H1 (cell line): ENCODE data around the gene SOX8. TPM values are rescaled to one million over a fixed set of nuclear protein-coding genes. Genes with fewer than 3 reads are reported as not detected.

Source experiments
- CTCF ChIA-PET: fragments of 300-600 bp; sonication (Branson Sonifier 250); formaldehyde crosslinking; loops from one replicate; lab custom pipeline; 2021; ENCODE audit not compliant: partially characterized antibody; lab: Charles Lee
- POLR2A ChIA-PET: fragments of 300-600 bp; sonication (Branson Sonifier 250); formaldehyde crosslinking; loops from one replicate; lab custom pipeline; 2021; ENCODE audit warnings: inconsistent platforms; ENCODE audit not compliant: partially characterized antibody; lab: Charles Lee
- DNase-seq, 2 experiments: peaks; one replicate each; pipeline versions ENCODE4 v3.0.0 to v3.0.0-alpha.2; 2010 to 2022; ENCODE audit warnings: low spot score in 2 of 2, low read depth in 1 of 2, mixed read lengths in 1 of 2
- FAIRE-seq: peaks from 2 replicates; lab custom pipeline; 2011; peaks lifted over from hg19 to GRCh38; lab: Jason Lieb, UNC
- H2AFZ ChIP-seq: 2 replicates; pipeline ENCODE4 v1.8.1; 2012; ENCODE audit warnings: low read length, inconsistent platforms
- H2AK5ac ChIP-seq: 2 replicates; pipeline ENCODE4 v1.6.1; 2013; ENCODE audit warnings: low read depth, low read length
- H2BK120ac ChIP-seq: replicated peaks from 2 replicates; pipeline ENCODE3; 2013; ENCODE audit warnings: low read depth, low read length, inconsistent platforms
- H2BK12ac ChIP-seq: 2 replicates; pipeline ENCODE4 v1.6.1; 2013; ENCODE audit warnings: low read depth, low read length
- H2BK15ac ChIP-seq: 2 replicates; pipeline ENCODE4 v1.6.1; 2013; ENCODE audit warnings: low read length
- H2BK20ac ChIP-seq: 2 replicates; pipeline ENCODE4 v1.6.1; 2013; ENCODE audit warnings: low read length
- H2BK5ac ChIP-seq: 2 replicates; pipeline ENCODE4 v1.6.1; 2013; ENCODE audit warnings: low read depth, low read length
- H3K14ac ChIP-seq: 2 replicates; pipeline ENCODE4 v1.6.1; 2013; ENCODE audit warnings: inconsistent platforms; ENCODE audit not compliant: insufficient read length
- H3K18ac ChIP-seq: 2 replicates; pipeline ENCODE4 v1.6.1; 2013; ENCODE audit warnings: low read length; ENCODE audit errors: extremely low read depth
- H3K23ac ChIP-seq: 2 replicates; pipeline ENCODE4 v1.6.1; 2013; ENCODE audit warnings: inconsistent platforms; ENCODE audit not compliant: insufficient read length
- H3K23me2 ChIP-seq: 2 replicates; pipeline ENCODE4 v1.6.1; 2013; ENCODE audit warnings: low read depth, low read length
- H3K27ac ChIP-seq: 2 replicates; pipeline ENCODE4 v1.6.1; 2011; ENCODE audit warnings: low read depth, low read length, inconsistent platforms
- H3K27me3 ChIP-seq, 4 experiments: replicated peaks in 1 of 4; 1 replicate in 1 of 4; 2 replicates in 3 of 4; pipeline versions ENCODE4 v1.6.1 to v1.8.1; 2011 to 2013; ENCODE audit warnings: low read length in 3 of 4, mild to moderate bottlenecking in 3 of 4, inconsistent platforms in 2 of 4, mixed read lengths in 2 of 4, moderate library complexity in 1 of 4; ENCODE audit not compliant: control insufficient read depth in 3 of 4, insufficient read depth in 3 of 4; ENCODE audit errors: extremely low read depth in 1 of 4
- H3K36me3 ChIP-seq, 4 experiments: 2 replicates each; pipeline versions ENCODE4 v1.6.1 to v1.8.1; 2011 to 2013; ENCODE audit warnings: mild to moderate bottlenecking in 4 of 4, low read length in 3 of 4, moderate library complexity in 2 of 4, control low read depth in 1 of 4, inconsistent platforms in 1 of 4; ENCODE audit not compliant: insufficient read depth in 4 of 4, control insufficient read depth in 2 of 4
- H3K4ac ChIP-seq: replicated peaks from 2 replicates; pipeline ENCODE3; 2013; ENCODE audit warnings: low read length, low read depth, mixed read lengths, inconsistent platforms; ENCODE audit not compliant: insufficient read length
- H3K4me1 ChIP-seq, 4 experiments: replicated peaks in 1 of 4; 1 replicate in 1 of 4; 2 replicates in 3 of 4; pipeline versions ENCODE4 v1.6.1 to v1.8.1; 2011 to 2013; ENCODE audit warnings: low read length in 3 of 4, inconsistent platforms in 2 of 4, mixed read lengths in 1 of 4; ENCODE audit not compliant: insufficient read depth in 4 of 4, control insufficient read depth in 3 of 4
- H3K4me2 ChIP-seq, 2 experiments: 2 replicates each; pipeline versions ENCODE4 v1.6.1 to v1.8.1; 2011 to 2013; ENCODE audit warnings: low read depth in 2 of 2, low read length in 2 of 2, control low read depth in 1 of 2, inconsistent platforms in 1 of 2, mild to moderate bottlenecking in 1 of 2; ENCODE audit not compliant: insufficient read depth in 1 of 2
- H3K4me3 ChIP-seq, 4 experiments: fragments of 200-600, 300-600 bp in 1 of 4; sonication (generic), shearing (Covaris generic), sonication (Bioruptor Twin) in 1 of 4; 2 replicates each; pipeline versions ENCODE4 v1.5.1 to v1.8.1; 2011 to 2016; ENCODE audit warnings: low read length in 4 of 4, low read depth in 3 of 4, control low read depth in 2 of 4, inconsistent platforms in 2 of 4, mild to moderate bottlenecking in 2 of 4, mixed read lengths in 1 of 4, moderate library complexity in 1 of 4; ENCODE audit not compliant: insufficient read depth in 2 of 4; ENCODE audit errors: extremely low read depth in 1 of 4
- H3K56ac ChIP-seq: replicated peaks from 2 replicates; pipeline ENCODE3; 2013; ENCODE audit warnings: low read depth, mild to moderate bottlenecking, mixed read lengths, low read length, inconsistent platforms; ENCODE audit not compliant: insufficient read length
- H3K79me1 ChIP-seq: 2 replicates; pipeline ENCODE4 v1.6.1; 2013; ENCODE audit warnings: low read depth, low read length, control low read depth
- H3K79me2 ChIP-seq, 2 experiments: 2 replicates each; pipeline versions ENCODE4 v1.6.1 to v1.8.1; 2012 to 2013; ENCODE audit warnings: low read length in 2 of 2, mild to moderate bottlenecking in 2 of 2, inconsistent platforms in 1 of 2; ENCODE audit not compliant: insufficient read depth in 2 of 2, control insufficient read depth in 1 of 2
- H3K9ac ChIP-seq, 4 experiments: replicated peaks in 1 of 4; 1 replicate in 1 of 4; 2 replicates in 3 of 4; pipeline versions ENCODE4 v1.6.1 to v1.8.1; 2011 to 2013; ENCODE audit warnings: low read depth in 3 of 4, low read length in 3 of 4, control low read depth in 2 of 4, mild to moderate bottlenecking in 2 of 4, moderate library complexity in 2 of 4, inconsistent platforms in 1 of 4; ENCODE audit errors: extremely low read depth in 1 of 4
- H3K9me3 ChIP-seq, 2 experiments: 2 replicates each; pipeline versions ENCODE4 v1.6.1 to v1.8.1; 2012 to 2013; ENCODE audit warnings: mild to moderate bottlenecking in 2 of 2, moderate library complexity in 2 of 2, control low read depth in 1 of 2, inconsistent platforms in 1 of 2, low read depth in 1 of 2, low read length in 1 of 2, mixed read lengths in 1 of 2; ENCODE audit not compliant: insufficient read depth in 2 of 2
- H4K20me1 ChIP-seq, 2 experiments: replicated peaks in 1 of 2; 2 replicates each; pipeline versions ENCODE3 to v1.8.1; 2011 to 2013; ENCODE audit warnings: inconsistent platforms in 2 of 2, low read length in 2 of 2, mild to moderate bottlenecking in 1 of 2; ENCODE audit not compliant: insufficient read depth in 2 of 2, control insufficient read depth in 1 of 2
- H4K5ac ChIP-seq: 2 replicates; pipeline ENCODE4 v1.6.1; 2013; ENCODE audit warnings: low read length, low read depth, mixed read lengths, inconsistent platforms; ENCODE audit not compliant: insufficient read length
- H4K8ac ChIP-seq: 2 replicates; pipeline ENCODE4 v1.8.0; 2013; ENCODE audit warnings: mild to moderate bottlenecking, moderate library complexity, low read length, inconsistent platforms; ENCODE audit not compliant: insufficient read depth; ENCODE audit errors: extremely low read depth
- H4K91ac ChIP-seq: replicated peaks from 2 replicates; pipeline ENCODE3; 2013; ENCODE audit warnings: low read length, mixed read lengths, inconsistent platforms; ENCODE audit not compliant: insufficient read length
- BRCA1 ChIP-seq: IDR thresholded peaks from 2 replicates; pipeline ENCODE4 v1.6.1; 2012; ENCODE audit warnings: low read depth, low read length, improper control_type of control experiment
- CEBPB ChIP-seq: IDR thresholded peaks from 2 replicates; pipeline ENCODE4 v1.6.1; 2012; ENCODE audit warnings: low read depth, low read length
- FOSL1 ChIP-seq: IDR thresholded peaks from 2 replicates; pipeline ENCODE4 v1.6.1; 2011; ENCODE audit warnings: mild to moderate bottlenecking, low read depth, low read length, moderate library complexity; ENCODE audit not compliant: insufficient read depth
- GTF2F1 ChIP-seq: IDR thresholded peaks from 2 replicates; pipeline ENCODE4 v1.6.1; 2012; ENCODE audit warnings: low read depth, low read length, improper control_type of control experiment, borderline replicate concordance
- HDAC6 ChIP-seq: IDR thresholded peaks from one replicate; pipeline ENCODE4 v1.7.1; 2012; ENCODE audit warnings: low read depth, mild to moderate bottlenecking, inconsistent platforms, low read length, moderate library complexity
- KDM1A ChIP-seq: fragments of 200-600, 300-600 bp; sonication (generic); IDR thresholded peaks from 2 replicates; pipeline ENCODE4 v1.7.1; 2016; ENCODE audit warnings: mild to moderate bottlenecking, low read length, borderline replicate concordance
- SP2 ChIP-seq: IDR thresholded peaks from 2 replicates; pipeline ENCODE4 v1.6.1; 2012; ENCODE audit warnings: mild to moderate bottlenecking, low read length, inconsistent platforms
- SUZ12 ChIP-seq: fragments of 200-600 bp; sonication (generic); IDR thresholded peaks from 2 replicates; pipeline ENCODE4 v1.6.1; 2012; ENCODE audit warnings: mild to moderate bottlenecking, inconsistent platforms, low read length, moderate library complexity, mixed read lengths
- TCF12 ChIP-seq: IDR thresholded peaks from 2 replicates; pipeline ENCODE4 v1.6.1; 2011; ENCODE audit warnings: low read depth, mild to moderate bottlenecking, low read length
- WGBS, 2 experiments: shearing (Covaris generic) in 1 of 2; methylation state at CpG; one replicate each; pipeline versions ENCODE4 v1.1.6 to v1.1.7; 2013 to 2015; ENCODE audit warnings: low lambda C conversion rate in 2 of 2, mixed read lengths in 2 of 2, inconsistent platforms in 1 of 2, low coverage in 1 of 2, missing lambda C conversion rate in 1 of 2; ENCODE audit not compliant: insufficient replicate concordance in 2 of 2, insufficient coverage in 1 of 2, insufficient read length in 1 of 2; ENCODE audit errors: extremely low coverage in 1 of 2, missing lambda C conversion rate in 1 of 2; 5-methylcytosine and 5-hydroxymethylcytosine counted together
- polyA plus RNA-seq, 7 experiments: library from polyadenylated mRNA; depleted of rRNA in 3 of 7; stranded (reverse) in 5 of 7; unstranded in 2 of 7; fragments of >200 nt in 5 of 7; fragments of 200-250 nt in 2 of 7; gene quantifications; 1 replicate in 5 of 7; 2 replicates in 1 of 7; 4 replicates in 1 of 7; pipeline versions ENCODE4 v1.2.1 to v1.2.3, GENCODE V29; 2011 to 2013; ENCODE audit warnings: missing spikeins in 2 of 7, mixed read lengths in 2 of 7
- total RNA-seq: library from RNA; stranded (reverse); fragmentation: NEBNext Ultra II Directional; extraction: Animal tissue kit (Norgen Biotek cat#: 25700); gene quantifications from 2 replicates; pipeline ENCODE4 v1.2.1, GENCODE V29; 2021
- TF ChIP-seq, protein P1 (sequence below): IDR thresholded peaks from 2 replicates; pipeline ENCODE4 v1.6.1; 2012; ENCODE audit warnings: inconsistent platforms

SOX8 gene
- total and polyA plus RNA-seq, 2 of the 8 experiments (the other 6 are each of a cell fraction or from before 2014, with no cell fraction given) = 2.2 to 5.7 TPM

DNA sequence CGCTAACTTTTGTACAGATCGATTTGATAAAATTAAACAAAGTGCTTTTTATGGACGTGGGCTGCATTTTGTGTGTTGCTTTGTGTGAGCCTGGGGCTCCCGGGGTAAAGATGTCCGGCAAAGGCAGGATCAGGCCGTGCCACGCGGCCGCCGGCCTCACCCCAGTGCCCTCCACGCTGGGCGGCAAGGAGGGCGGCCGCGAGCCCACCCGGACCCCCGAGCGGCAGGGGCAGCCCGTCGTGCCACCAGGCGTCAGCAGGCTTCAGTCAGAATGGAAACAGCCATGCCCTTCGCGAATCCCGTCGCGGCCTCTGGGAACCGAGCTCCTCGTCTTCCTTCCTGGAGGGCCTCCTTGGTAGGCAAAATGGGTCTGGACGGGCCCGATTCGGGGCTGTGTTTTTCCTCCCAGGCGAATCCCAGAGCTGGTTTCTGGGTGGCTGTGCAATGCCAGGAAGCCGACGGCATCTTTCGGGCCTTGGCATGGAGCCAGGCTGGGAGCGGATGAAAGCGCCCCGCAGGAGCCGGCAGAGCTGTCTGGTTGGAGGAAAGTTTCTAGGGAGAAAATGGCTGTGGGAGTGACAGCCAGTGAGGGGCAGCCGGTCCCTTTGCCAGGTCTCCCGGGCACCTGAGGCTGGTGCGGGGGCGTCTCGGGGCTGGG, 5.5 kb downstream of the SOX8 start:
- Histone ChIP-seq H2BK15ac (no peak overlapping the region), H3K23ac (no peak overlapping the region), H4K91ac (no peak overlapping the region), H3K4me3 (no peak overlapping the region), H2BK120ac (no peak overlapping the region), H4K20me1 (peaks cover 3 to 4% of the 10 kb centered on the region in 2 experiments), H2BK12ac (no peak overlapping the region), H2AK5ac (no peak overlapping the region), H3K27ac (no peak overlapping the region), H3K56ac (no peak overlapping the region), H2BK20ac (no peak overlapping the region), H3K27me3 (peaks cover 10 to 16% (median 14%) of the 10 kb centered on the region in 4 experiments; a peak in 6 of 7 replicates), H2BK5ac (no peak overlapping the region), H3K9me3 (peaks cover 0 to 2% of the 10 kb centered on the region in 2 experiments; a peak in 1 of 4 replicates), H3K79me1 (peaks cover 2% of the 10 kb centered on the region; the same call in 1 of the 2 replicates), H3K79me2 (no peaks in the 10 kb centered on the region), H4K5ac (no peak overlapping the region), H2AFZ (no peak overlapping the region), H3K9ac (no peak overlapping the region), H3K4me2 (no peak overlapping the region), H3K36me3 (peaks cover 0 to 6% (median 0%) of the 10 kb centered on the region in 4 experiments; a peak in 1 of 8 replicates), H4K8ac (no peak overlapping the region; the same call in 1 of the 2 replicates), H3K4ac (no peak overlapping the region), H3K18ac (no peak overlapping the region), H3K4me1 (peaks cover 0 to 7% (median 5%) of the 10 kb centered on the region in 4 experiments; a peak in 6 of 7 replicates), H3K23me2 (no peaks in the 10 kb centered on the region; the same call in 1 of the 2 replicates), H3K14ac (no peak overlapping the region)
- DNase-seq (no peak), FAIRE-seq (no peak)
- POLR2A ChIA-PET = no interaction called here
- TF ChIP-seq, protein P1, sequence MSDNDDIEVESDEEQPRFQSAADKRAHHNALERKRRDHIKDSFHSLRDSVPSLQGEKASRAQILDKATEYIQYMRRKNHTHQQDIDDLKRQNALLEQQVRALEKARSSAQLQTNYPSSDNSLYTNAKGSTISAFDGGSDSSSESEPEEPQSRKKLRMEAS = no peak
- no peak for TF ChIP-seq SP2
- no peak for TF ChIP-seq SUZ12
- TF ChIP-seq CEBPB = no peak
- no peak for TF ChIP-seq KDM1A
- no peak for TF ChIP-seq FOSL1
- no peak for TF ChIP-seq GTF2F1
- TF ChIP-seq BRCA1 = no peak
- TF ChIP-seq HDAC6 = no peak
- no peak for TF ChIP-seq TCF12
- CTCF ChIA-PET = no interaction called here
- WGBS, 2 experiments = 91% methylated on average over 44 of the region's 44 CpGs; no CpG with 5 or more reads in 1 of the 2 experiments
